ENCODE measurements around the gene PLXDC1. TPM values are rescaled to one million over a fixed set of nuclear protein-coding genes. Genes with fewer than 3 reads are reported as not detected.

The PLXDC1 gene
- total RNA-seq, 1 experiment from 2014 or later: 0.52 TPM

GRCh38 chr17:39082482-39082881 is 69.0 kb downstream of the PLXDC1 start:
- Mint-ChIP-seq H3K27me3 (ENCODE audit: unreplicated experiment) (peaks cover 87% of the 10 kb centered on the region), H3K36me3 (ENCODE audit: insufficient read depth, unreplicated experiment) (no peaks in the 10 kb centered on the region), H3K4me3 (ENCODE audit: low read depth, unreplicated experiment) (no peak overlapping the region), H3K27ac (ENCODE audit: unreplicated experiment) (no peak overlapping the region), H3K4me1 (ENCODE audit: low read depth, unreplicated experiment) (no peaks in the 10 kb centered on the region), H3K9me3 (ENCODE audit: low read depth, unreplicated experiment) (no peaks in the 10 kb centered on the region)
- intact Hi-C loops (cut with micrococcal nuclease; ENCODE audit: unreplicated experiment): no loop called here
- TF ChIP-seq CTCF (IDR thresholded peaks at IDR 0.05; ENCODE audit: unreplicated experiment): no peak
- CTCF ChIA-PET: interaction anchor here (0.6 to 2.2 kb wide), 13 partner anchors 9 to 369 kb away, joined by 3 to 11 read pairs (median 4); no protein-coding TSS in a partner anchor
- no peak for DNase-seq
- no TSS peak for BruUV-seq (replicated peaks)

- H3K36me3 Mint-ChIP-seq (ENCODE audit: insufficient read depth, unreplicated experiment): no peaks in the 10 kb centered on the region
- CTCF ChIA-PET: interaction anchor here (0.6 to 2.2 kb wide), 10 partner anchors 10 to 370 kb away, joined by 3 to 11 read pairs (median 4); no protein-coding TSS in a partner anchor
- H3K4me1 Mint-ChIP-seq (ENCODE audit: low read depth, unreplicated experiment): no peaks in the 10 kb centered on the region
- H3K4me3 Mint-ChIP-seq (ENCODE audit: low read depth, unreplicated experiment): no peak overlapping the region
- H3K9me3 Mint-ChIP-seq (ENCODE audit: low read depth, unreplicated experiment): no peaks in the 10 kb centered on the region
- H3K27me3 Mint-ChIP-seq (ENCODE audit: unreplicated experiment): peaks cover 88% of the 10 kb centered on the region
- no TSS peak for BruUV-seq (replicated peaks)
- intact Hi-C loops (cut with micrococcal nuclease; ENCODE audit: unreplicated experiment): no loop called here
- H3K27ac Mint-ChIP-seq (ENCODE audit: unreplicated experiment): no peak overlapping the region
- no peak for DNase-seq
- no peak for TF ChIP-seq CTCF (IDR thresholded peaks at IDR 0.05; ENCODE audit: unreplicated experiment)
Measured at GRCh38 chr17:39081851-39082250, 69.6 kb downstream of the PLXDC1 start.

- Mint-ChIP-seq H3K27ac (ENCODE audit: unreplicated experiment) (no peak overlapping the region), H3K36me3 (ENCODE audit: insufficient read depth, unreplicated experiment) (no peaks in the 10 kb centered on the region), H3K4me1 (ENCODE audit: low read depth, unreplicated experiment) (no peaks in the 10 kb centered on the region), H3K4me3 (ENCODE audit: low read depth, unreplicated experiment) (no peak overlapping the region), H3K9me3 (ENCODE audit: low read depth, unreplicated experiment) (no peaks in the 10 kb centered on the region), H3K27me3 (ENCODE audit: unreplicated experiment) (peaks cover 88% of the 10 kb centered on the region)
- BruUV-seq (replicated peaks): no TSS peak
- CTCF ChIA-PET: interaction anchor here (0.6 to 1.5 kb wide), 4 partner anchors 10 to 1258 kb away, joined by 4 to 6 read pairs (median 5); no protein-coding TSS in a partner anchor
- DNase-seq: no peak
- intact Hi-C loops (cut with micrococcal nuclease; ENCODE audit: unreplicated experiment): no loop called here
- no peak for TF ChIP-seq CTCF (IDR thresholded peaks at IDR 0.05; ENCODE audit: unreplicated experiment)
Measured at GRCh38 chr17:39080421-39081078, 70.9 kb downstream of the PLXDC1 start.

- Mint-ChIP-seq H3K9me3 (ENCODE audit: low read depth, unreplicated experiment) (no peaks in the 10 kb centered on the region), H3K4me3 (ENCODE audit: low read depth, unreplicated experiment) (no peak overlapping the region), H3K27ac (ENCODE audit: unreplicated experiment) (no peak overlapping the region), H3K4me1 (ENCODE audit: low read depth, unreplicated experiment) (no peaks in the 10 kb centered on the region), H3K36me3 (ENCODE audit: insufficient read depth, unreplicated experiment) (no peaks in the 10 kb centered on the region), H3K27me3 (ENCODE audit: unreplicated experiment) (peaks cover 88% of the 10 kb centered on the region)
- CTCF ChIA-PET: interaction anchor here (0.6 to 1.5 kb wide), 5 partner anchors 9 to 97 kb away, joined by 4 to 6 read pairs (median 5); no protein-coding TSS in a partner anchor
- TF ChIP-seq CTCF (IDR thresholded peaks at IDR 0.05; ENCODE audit: unreplicated experiment): no peak
- no TSS peak for BruUV-seq (replicated peaks)
- DNase-seq: no peak
- intact Hi-C loops (cut with micrococcal nuclease; ENCODE audit: unreplicated experiment): loop anchor here (5.0 kb wide), 1 partner anchor 98 kb away; no protein-coding TSS in a partner anchor
Measured at GRCh38 chr17:39079836-39080235, 71.6 kb downstream of the PLXDC1 start.
